LoVo (cell line): ENCODE results near the gene NCAM1.
"Not testable (repeated sequence)": the region's sequence is repeated elsewhere in the genome, so short reads cannot be mapped to it uniquely, and the experiment has no call there.

Experiments
- DNase-seq: peaks from one replicate; pipeline ENCODE4 v3.0.0-alpha.2; 2016; ENCODE audit warnings: low spot score

NCAM1 gene

GRCh38 chr11:112961146-112961668 is at the start of gene NCAM1:
Gene NCAM1 (plus strand): TSS chr11:112961420.
- DNase-seq: no peak

GRCh38 chr11:112922606-112923005 is 38.6 kb upstream of the NCAM1 start:
- no peak for DNase-seq

GRCh38 chr11:112924836-112925235 is 36.4 kb upstream of the NCAM1 start:
- DNase-seq: not testable (repeated sequence)

- DNase-seq: no peak
Observed at GRCh38 chr11:112925516-112926310, 35.5 kb upstream of the NCAM1 start.

GRCh38 chr11:112928136-112928535 is 33.1 kb upstream of the NCAM1 start:
- no peak for DNase-seq

GRCh38 chr11:112929432-112929831 is 31.8 kb upstream of the NCAM1 start:
- no peak for DNase-seq

- DNase-seq: no peak
Observed at GRCh38 chr11:112931703-112932102, 29.5 kb upstream of the NCAM1 start.

- no peak for DNase-seq
Observed at GRCh38 chr11:112932593-112932992, 28.6 kb upstream of the NCAM1 start.

- no peak for DNase-seq
Observed at GRCh38 chr11:112933970-112934369, 27.2 kb upstream of the NCAM1 start.

GRCh38 chr11:112941104-112941503 is 20.1 kb upstream of the NCAM1 start:
- no peak for DNase-seq

- no peak for DNase-seq
Observed at GRCh38 chr11:112942966-112943643, 18.1 kb upstream of the NCAM1 start.

GRCh38 chr11:112946866-112947265 is 14.4 kb upstream of the NCAM1 start:
- no peak for DNase-seq

GRCh38 chr11:112949781-112950575 is 11.2 kb upstream of the NCAM1 start:
- DNase-seq: no peak

GRCh38 chr11:112958670-112959069 is 2.5 kb upstream of the NCAM1 start:
- DNase-seq: no peak

- DNase-seq: no peak
Observed at GRCh38 chr11:112961751-112962578, 745 bp downstream of the NCAM1 start.

- DNase-seq: no peak
Observed at GRCh38 chr11:112962579-112963367, 1.6 kb downstream of the NCAM1 start.

- DNase-seq: no peak
Observed at GRCh38 chr11:112963368-112963955, 2.2 kb downstream of the NCAM1 start.

- no peak for DNase-seq
Observed at GRCh38 chr11:112965656-112966055, 4.4 kb downstream of the NCAM1 start.

- DNase-seq: no peak
Observed at GRCh38 chr11:112966561-112966960, 5.3 kb downstream of the NCAM1 start.

- DNase-seq: no peak
Observed at GRCh38 chr11:112967082-112967481, 5.9 kb downstream of the NCAM1 start.
